GM18907 (cell line): ENCODE results near the gene PSMD1.
"Not testable (repeated sequence)": the region's sequence is repeated elsewhere in the genome, so short reads cannot be mapped to it uniquely, and the experiment has no call there.

Experiments
- ATAC-seq: cut with Tn5 transposase; IDR thresholded peaks from one replicate; pipeline ENCODE4 v1.9.1; 2021; ENCODE audit warnings: mild to moderate bottlenecking, moderate library complexity; ENCODE audit not compliant: unreplicated experiment

The PSMD1 gene

DNA sequence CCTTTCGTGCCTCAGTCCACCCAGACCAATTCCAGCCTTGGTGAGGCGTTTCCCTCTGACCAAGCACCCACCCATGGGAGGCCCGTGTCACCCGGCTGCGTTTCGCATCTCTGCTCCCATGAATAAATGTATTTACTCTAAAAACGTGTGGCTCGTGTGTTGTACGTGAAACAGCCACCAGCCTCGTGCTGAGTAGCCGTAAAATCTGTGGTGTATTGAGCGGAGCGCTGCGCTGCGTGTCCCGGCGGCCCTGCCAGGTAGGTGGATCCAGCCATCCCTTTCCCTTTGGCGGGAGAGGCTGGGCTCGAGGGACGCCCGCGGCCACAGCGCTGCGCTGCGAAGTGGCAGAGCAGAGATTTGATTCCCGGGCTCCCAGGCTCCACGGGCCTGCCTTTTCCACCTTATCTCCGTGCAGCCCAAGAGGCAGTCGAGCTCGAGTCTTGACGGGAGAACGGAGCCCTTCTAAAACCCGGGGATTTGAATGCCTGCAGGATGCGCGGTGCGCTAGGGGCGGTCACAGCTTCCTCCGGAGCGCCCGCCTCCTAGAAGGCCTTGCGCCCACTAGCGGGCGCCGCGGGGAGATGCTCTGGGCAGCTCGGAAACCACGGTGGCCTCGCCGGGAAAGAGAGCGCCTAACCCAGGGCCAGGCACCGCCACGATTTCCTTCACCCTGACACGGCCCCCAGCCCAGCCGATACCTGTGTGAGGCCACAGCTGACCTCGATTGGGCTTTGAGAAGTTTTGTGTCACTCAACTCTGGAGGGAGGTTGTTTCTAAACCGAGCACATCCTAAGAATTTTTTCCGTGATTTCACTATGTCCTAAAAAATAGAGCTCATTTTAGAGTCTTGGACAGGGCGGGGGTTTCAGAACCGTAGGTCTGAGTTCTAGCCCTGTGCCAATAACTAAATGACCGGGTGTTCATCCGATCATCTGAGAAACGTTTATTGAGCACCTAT is 3.9 kb upstream of the PSMD1 start:
- peak; percentile 62 for ATAC-seq

DNA sequence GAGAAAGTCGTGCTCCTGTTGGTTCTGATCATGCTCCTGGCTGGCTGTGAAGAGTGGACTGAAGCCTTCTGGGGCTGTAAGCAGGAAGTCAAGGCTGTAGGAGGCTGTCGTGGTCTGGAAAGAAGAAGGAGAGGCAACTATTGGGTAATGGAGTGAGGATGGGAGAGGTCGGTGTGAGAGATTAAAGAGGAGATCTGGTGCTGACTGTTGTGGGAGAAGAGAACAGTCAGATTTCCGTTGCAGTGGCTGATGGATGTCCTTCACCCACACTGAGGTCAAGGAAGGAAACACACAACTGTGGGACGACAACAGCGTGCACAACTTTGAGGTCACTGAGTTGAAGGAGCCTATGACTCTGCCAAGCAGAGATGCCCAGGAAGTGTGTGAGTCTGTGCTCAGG is 2.8 kb upstream of the PSMD1 start:
- ATAC-seq = no peak

DNA sequence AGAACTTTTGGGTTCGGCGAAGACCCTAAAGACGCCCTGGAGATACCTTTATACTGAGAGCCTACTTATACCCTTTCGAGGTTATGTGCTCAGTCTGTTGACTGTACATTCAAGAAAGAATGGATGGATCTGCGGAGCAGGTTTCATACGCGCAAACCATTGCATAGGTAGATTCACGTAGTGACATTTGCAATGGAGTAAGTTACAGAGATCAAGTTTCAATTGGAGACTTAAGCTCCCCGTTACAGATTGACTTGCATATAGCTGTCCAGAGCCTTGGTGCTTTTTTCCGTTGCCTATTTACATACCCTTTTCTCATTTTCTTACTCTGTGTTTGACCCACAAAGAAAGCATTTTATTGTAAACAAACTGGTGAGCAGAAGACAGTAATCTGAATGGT is 923 bp downstream of the PSMD1 start:
- no peak for ATAC-seq

DNA sequence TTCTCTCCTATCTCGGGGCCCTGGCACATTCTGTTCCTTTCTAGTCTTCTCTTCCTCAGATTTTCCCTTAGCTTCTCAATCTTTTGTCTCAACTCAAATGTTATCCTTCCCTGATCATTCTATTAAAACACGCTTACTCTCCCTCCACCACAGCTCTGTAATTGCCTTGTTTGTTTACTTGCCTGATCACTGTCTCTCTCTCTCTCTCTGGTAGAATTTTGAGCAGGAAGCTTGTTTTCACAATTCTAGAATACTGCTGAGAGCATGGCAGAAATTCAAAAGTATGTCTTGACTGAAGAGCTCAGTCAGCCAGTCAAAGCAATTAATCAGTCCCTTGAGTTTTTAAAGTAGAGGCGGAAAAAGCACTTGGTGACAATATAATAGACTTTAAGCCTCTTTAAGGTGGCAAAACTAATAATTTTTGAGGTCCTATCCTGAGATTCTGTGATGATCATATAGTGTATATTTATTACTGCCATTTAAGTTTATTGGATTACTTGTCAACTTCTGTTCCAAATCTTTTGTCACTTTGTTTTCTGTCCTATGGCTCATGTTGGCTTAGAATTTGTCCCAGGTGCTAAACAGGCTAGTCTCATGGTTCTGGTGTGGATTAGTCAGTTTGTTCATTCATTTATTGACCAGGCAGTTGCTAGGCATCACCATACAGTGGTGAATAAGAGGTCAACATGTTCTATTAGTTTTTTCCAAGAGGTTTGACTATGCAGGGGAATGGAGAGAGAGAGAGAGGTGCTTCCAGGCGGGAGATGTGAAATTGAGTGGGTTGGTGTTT is 2.3 kb downstream of the PSMD1 start:
- ATAC-seq = no peak

DNA sequence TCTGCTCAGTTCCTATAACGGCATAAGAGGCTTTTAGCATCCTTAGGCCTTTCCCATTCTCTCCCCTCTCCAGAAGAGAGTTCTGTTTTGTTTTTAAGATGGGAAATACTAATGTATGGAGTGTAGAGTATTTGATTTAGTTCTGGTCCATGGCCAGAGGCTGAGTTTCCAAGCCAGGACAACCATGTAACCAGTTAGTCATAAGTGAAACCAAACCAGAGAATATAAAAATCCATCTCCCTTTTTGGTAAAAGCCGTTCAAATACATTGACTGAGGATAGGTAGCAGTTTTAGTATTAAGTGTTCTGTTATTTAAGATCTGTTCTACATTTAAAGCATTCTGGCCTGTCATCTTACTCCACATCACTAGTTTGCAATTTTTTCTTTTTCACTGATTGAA is 3.1 kb downstream of the PSMD1 start:
- no peak for ATAC-seq

DNA sequence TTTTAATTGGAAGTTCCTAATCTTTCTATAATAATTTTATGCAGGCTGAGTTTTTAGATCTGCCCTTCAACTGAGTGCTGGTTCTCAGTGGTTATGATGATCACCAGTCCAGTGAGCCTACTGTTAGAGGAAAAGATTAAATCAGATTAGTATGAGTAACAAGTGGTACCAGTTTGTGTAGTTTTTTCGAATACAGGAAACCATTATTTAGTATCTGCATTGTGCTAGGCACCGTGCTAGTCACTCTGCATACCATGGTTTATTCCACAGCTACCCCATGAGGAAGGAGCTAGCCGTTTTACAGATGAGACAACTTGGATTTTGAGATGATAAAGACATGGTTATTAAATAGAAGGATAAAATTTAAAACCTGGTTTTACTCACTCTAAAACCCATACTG is 6.1 kb downstream of the PSMD1 start:
- ATAC-seq = no peak

DNA sequence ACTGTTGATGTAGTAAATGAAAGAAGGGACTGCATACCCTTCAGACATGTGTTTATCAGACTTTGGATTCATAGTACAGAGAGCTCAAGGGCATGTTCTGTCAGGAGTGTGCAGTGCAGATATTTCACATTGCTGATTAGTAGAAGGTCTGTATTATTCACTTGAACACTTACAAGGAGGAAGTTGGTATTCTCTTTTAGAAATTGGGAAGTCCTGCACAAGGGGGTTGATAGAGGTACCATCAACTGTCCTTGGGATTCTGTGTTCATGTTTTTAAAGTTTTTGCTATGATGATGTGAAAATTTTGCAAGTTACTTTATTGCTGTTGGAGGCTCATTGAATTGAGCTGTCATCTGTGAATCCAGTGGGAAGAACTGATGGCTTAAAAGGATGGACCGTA is 6.7 kb downstream of the PSMD1 start:
- no peak for ATAC-seq

DNA sequence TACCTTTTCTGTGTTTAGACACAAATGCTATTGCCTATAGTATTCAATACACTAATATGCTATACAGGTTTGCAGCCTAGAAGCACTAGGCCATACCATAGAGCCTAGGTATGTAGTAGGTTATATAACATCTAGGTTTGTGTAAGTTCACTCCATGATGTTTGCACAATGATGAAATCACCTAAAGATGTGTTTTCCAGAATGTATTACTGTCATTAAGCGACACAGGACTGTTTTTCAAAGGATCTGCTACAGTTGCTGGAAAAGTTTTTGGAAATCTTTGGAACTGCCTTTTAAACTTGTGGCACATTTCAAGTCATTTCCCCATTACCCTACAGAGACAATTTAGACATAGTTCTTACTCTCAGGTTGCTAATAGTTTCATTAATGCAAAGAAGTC is 9.3 kb downstream of the PSMD1 start:
- ATAC-seq = no peak

DNA sequence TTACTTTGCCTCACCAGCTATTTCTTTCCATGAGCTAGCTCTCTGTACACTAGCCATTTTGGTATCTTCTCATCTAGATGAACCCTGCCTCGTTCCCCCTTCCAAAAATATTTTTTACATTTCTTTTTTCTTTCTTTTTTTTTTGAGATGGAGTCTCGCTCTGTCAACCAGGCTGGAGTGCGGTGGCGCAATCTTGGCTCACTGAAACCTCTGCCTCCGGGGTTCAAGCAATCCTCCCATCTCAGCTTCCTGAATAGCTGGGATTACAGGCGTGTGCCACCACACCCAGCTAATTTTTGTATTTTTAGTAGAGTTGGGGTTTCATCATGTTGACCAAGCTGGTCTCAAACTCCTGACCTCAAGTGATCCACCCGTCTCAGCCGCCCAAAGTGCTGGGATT is 10.9 kb downstream of the PSMD1 start:
- not testable (repeated sequence) for ATAC-seq

DNA sequence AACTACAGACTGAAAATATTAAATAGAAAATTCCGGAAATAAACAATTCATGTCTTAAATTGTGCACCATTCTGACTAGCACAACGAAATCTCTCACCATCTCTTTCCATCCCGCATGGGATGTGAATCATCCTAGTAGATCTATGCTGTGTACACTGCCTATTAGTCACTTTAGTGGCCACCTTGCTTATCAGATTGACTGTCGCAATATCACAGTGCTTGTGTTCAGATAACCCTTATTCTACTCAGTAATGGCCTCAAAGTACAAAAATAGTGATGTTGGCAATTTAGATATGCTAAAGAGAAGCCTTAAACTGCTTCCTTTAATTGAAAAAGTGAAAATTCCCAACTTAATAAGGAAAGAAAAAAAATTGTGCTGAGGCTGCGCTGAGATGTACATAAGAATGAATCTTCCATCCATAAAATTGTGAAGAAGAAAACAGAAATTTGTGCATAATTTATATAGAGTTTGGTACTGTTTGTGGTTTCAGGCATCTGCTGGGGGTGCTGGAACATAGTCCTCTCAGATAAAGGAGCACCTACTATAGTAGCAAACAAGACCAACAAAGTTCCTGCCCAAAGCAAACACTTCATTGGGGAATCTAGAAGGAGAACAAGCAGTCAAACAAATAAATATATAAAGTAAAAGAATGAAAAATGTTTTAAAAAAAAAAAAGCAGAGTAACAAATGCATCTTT is 12.0 kb downstream of the PSMD1 start:
- no peak for ATAC-seq

DNA sequence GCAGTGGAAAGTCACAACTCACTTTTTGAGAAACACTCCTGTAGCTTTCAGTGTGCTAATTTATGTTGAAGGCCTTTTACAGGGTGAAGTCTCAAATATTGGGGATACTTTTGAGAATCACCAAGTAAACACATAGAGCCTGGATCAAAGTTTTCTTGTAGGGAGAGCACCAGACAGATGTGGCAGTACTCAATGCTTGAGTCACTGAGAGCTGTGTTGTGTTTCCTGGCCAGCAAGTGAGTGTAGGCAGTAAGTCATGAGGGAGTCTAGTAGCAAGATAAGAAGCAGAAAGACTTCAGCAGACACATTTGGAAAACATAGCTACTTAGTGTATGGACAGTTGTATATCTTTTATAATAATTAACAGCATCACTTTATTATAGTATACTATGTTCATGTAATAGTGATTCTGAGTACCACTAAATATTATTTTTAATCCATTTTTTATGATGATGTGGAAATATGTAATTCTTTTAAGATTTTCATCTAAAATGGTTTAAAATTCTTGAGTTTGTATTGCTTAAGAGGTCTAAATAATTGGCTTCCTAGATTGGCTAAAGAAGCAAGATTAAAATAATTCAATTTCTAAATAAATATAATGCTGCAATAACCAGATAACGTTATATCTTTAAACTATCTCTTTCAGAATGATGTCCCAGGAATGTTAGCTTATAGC is 12.8 kb downstream of the PSMD1 start:
- no peak for ATAC-seq

DNA sequence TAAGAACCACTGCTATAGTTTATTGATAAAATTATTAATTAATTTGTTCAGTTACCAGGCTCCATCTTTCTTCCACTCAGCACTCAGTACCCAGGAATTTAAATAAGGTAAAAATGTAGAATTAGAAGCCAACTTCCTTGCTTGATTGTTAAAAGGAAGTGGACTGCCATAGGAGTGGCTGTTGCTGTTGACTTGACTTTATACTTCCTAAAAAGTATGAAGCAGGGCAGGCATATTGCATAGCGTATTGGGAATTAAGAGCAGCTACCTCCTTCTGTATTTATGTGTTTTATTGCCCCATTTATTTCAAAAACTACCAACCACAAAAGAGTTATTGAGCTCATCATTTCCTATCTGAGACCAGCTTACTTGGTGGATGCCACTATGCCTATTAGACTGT is 27.9 kb downstream of the PSMD1 start:
- no peak for ATAC-seq

DNA sequence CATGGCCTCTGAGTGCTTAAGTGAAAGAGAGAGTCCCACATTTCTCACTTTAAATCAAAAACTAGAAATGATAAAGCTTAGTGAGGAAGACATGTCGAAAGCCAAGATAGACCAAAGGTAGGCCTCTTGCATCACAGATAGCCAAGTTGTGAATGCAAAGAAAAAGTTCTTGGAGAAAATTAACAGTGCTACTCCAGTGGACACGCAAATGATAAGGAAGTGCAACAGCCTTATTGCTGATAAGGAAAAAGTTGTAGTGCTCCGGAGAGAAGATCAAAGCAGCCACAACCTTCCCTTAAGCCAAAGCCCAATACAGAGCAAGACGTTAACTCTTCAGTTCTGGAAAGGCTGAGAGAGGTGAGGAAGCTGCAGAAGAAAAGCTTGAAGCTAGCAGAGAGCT is 32.1 kb downstream of the PSMD1 start:
- no peak for ATAC-seq

DNA sequence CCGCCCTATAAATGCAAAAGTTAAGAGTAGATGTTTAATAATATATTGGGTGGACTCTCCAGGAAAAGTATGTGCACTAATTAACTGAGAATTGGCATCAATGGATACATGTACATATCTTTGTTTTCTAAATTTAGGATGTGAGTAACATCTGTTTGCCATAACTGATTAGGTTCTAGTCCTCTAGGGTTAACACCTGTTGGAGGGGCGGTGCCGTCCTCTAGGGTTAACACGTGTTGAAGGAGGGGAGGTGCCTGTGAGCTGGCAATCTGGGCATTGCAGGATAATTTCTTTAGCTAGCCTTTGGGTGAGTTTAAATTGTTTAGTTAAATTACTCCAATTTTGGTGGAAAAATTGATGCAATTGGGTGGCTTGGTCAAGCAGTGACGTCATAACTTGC is 37.3 kb downstream of the PSMD1 start:
- no peak for ATAC-seq

DNA sequence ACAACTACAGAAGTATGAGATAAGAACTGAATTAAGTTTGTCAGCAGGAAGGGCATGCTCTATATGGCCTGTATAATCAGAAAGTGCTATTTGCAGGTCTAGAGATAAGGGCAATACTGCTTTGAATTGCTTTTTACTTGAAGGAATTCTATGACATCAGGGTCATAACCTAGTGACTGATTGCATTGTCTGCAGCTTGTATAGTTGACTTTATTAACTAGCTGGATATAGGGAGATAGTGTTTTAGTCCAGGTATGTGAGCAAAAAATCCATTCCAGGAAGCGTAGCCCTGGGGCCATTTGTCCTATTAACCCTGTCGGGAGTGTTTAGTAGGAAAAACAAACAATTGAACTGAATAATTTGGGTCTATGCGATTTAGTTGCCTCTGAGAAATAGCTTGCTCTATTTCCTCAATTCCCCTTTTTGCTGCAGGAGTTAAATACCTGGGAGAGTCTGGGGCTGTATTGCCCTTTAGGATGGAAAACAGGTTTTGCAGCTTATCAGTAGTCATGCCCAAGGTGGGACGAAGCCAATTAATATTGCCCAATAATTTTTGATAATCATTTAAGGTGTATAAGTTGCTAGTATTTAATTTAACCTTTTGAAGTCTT is 38.2 kb downstream of the PSMD1 start:
- no peak for ATAC-seq

DNA sequence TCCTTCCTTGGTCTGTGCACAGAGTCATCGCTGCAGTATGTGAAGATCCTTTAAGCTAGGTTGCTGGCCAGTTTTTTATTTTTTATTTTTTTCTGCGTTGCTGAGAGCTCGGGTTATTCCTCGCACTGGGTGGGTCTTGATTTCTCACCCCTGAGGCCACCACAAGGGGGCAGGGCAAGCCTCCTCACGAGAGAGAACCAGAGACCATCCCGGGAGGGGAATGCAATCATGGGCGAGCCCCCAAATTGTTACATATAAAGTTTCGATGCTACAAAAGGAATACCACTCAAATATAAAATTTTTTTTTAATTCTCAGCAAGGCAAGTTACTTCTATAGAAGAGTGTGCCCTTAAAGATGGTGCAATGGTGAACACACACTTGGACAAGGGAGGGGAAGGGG is 43.3 kb downstream of the PSMD1 start:
- ATAC-seq = no peak

DNA sequence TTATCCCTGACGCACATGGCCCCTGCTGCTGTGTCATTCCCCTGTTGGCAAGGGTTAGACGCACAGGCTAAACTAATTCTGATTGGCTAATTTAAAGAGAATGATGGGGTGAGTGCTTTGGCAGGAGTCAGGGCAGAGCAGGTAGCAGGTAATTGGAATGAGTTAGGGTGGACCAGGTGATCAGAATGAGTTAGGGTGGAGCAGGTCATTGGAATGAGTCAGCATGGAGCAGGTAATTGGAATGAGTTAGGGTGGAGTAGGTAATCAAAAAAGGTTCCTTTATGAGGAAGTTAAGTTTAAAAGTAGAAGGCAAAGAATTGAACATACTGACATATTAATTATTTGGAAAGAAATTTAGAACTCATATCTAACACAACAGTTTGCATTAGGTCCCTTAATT is 43.7 kb downstream of the PSMD1 start:
- not testable (repeated sequence) for ATAC-seq

DNA sequence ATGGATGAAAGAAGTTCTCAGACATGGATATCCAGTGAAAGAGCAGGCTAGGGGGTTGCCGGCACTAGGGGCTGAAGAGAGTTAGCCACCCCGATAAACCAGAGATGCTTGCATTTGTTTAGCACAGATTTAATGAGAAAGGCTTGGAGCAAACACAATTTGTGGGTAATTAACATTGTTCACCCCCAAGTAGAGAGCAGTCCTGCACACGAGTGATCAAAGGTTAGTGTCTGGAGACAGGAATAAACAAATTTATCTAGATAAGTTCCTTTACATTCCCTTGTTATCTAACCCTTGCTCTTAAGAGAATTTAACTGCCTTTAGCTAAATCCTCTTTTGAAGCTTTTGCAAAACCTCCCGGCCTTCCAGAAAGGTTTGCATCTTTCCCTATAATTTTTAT is 44.3 kb downstream of the PSMD1 start:
- no peak for ATAC-seq

DNA sequence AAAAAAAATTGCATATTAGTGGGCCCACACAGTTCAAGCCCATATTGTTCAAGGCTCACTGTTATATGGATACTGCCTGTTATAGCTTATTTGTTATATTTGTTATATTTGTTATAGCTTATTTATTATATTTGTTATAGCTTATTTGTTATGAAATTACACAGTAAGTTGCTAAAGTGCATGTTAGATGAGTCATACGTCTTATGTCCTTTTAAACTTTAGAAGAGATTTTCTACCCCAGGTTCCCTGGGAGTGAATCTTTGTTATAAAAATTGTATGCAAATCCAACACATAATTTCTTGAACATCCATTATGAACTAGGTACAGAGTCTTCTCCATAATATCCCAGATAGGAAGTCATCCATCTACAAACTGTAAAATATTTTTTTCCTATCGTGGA is 46.1 kb downstream of the PSMD1 start:
- no peak for ATAC-seq

DNA sequence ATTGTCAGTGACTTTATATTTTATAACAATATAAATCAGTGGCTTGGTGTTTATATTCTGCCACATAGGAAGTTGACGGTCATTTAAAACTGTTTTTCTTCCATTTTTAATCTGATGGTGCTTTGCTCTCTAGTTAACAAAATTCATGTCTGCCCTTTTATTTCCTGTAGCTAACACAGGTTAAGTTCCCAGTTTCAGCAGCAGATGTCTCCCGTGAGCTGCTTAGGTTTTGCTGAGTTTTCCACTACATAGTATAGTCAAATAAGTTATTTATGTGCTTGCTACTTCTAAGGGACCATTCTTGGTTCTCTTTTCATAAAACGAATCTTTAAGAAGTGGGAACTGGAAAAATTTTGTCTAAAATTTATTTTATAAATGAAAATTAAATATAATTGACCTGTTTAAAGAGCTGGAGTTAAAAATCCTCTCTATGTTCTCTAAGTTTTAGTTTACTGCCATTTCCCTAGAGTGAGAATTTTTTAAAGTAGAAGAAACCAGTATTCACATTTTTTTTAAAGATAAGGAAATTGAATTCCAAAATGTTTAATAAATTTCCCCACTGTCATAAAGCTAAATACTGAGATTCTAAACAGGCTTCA is 47.5 kb downstream of the PSMD1 start:
- ATAC-seq = peak; percentile 68
